Lower lobe of right lung (tissue), 2 donors: Measurements from ENCODE around the gene PNMA1. TPM values are rescaled to one million over a fixed set of nuclear protein-coding genes. Genes with fewer than 3 reads are reported as not detected.

Source experiments
- ATAC-seq, 2 donors: fragments of 200-7000 bp; cut with Tn5 transposase; one replicate each; pipeline ENCODE4 v1.9.1; 2020 to 2022; ENCODE audit warnings: mild to moderate bottlenecking in 2 of 2, moderate library complexity in 2 of 2
- DNase-seq: peaks from one replicate; pipeline ENCODE4 v3.0.0-alpha.2; 2020
- H3K27ac ChIP-seq: fragments of 200-600 bp; one replicate; pipeline ENCODE4 v1.8.0; 2022
- H3K27me3 ChIP-seq: fragments of 200-600 bp; one replicate; pipeline ENCODE4 v1.8.0; 2022; ENCODE audit warnings: low read depth
- H3K36me3 ChIP-seq: fragments of 200-600 bp; one replicate; pipeline ENCODE4 v1.8.0; 2022; ENCODE audit warnings: mild to moderate bottlenecking
- H3K4me1 ChIP-seq: fragments of 200-600 bp; one replicate; pipeline ENCODE4 v1.8.0; 2022
- H3K4me3 ChIP-seq: fragments of 200-600 bp; one replicate; pipeline ENCODE4 v1.8.0; 2022; ENCODE audit warnings: mild to moderate bottlenecking
- H3K9me3 ChIP-seq: fragments of 200-600 bp; one replicate; pipeline ENCODE4 v1.8.0; 2022
- intact Hi-C: fragments of 100-400 bp; cut with DNase I; formaldehyde crosslinking; loops from one replicate; pipeline ENCODE4 v1.11.0; 2022
- total RNA-seq: library from RNA; stranded (reverse); fragmentation: NEBNext Ultra II Directional; extraction: Animal tissue kit (Norgen Biotek cat#: 25700); gene quantifications from one replicate; pipeline ENCODE4 v1.2.1, GENCODE V29; 2021
- TF ChIP-seq, protein P1 (sequence below): fragments of 200-600 bp; IDR thresholded peaks from one replicate; pipeline ENCODE4 v1.8.0; 2022; ENCODE audit warnings: antibody characterized with exemption, mild to moderate bottlenecking
- donor health status: DM: no; HTN: yes; CAD: no; lungs with severe emphysema.

Gene PNMA1
- total RNA-seq, 1 donor from 2014 or later = 24.4 TPM

DNA sequence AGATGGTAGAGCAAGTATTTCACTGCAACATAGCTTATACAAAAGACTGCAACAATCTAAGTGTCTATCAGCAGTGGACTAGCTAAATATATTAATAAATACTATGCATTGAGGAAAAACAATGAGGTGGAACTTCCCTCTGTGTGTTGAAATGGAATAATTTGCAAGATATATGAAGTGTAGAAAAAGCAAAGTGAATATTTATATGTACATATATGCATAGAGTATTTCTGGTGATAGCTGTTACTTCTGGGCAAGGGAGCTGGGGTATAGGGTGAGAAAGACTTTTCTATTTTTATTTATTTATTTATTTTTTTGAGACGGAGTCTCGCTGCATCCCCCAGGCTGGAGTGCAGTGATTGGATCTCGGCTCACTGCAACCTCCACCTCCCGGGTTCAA lies 35.5 kb downstream of the PNMA1 start:
- no peak overlapping the region for H3K27ac ChIP-seq
- no peaks in the 10 kb centered on the region for H3K36me3 ChIP-seq
- TF ChIP-seq, protein P1, sequence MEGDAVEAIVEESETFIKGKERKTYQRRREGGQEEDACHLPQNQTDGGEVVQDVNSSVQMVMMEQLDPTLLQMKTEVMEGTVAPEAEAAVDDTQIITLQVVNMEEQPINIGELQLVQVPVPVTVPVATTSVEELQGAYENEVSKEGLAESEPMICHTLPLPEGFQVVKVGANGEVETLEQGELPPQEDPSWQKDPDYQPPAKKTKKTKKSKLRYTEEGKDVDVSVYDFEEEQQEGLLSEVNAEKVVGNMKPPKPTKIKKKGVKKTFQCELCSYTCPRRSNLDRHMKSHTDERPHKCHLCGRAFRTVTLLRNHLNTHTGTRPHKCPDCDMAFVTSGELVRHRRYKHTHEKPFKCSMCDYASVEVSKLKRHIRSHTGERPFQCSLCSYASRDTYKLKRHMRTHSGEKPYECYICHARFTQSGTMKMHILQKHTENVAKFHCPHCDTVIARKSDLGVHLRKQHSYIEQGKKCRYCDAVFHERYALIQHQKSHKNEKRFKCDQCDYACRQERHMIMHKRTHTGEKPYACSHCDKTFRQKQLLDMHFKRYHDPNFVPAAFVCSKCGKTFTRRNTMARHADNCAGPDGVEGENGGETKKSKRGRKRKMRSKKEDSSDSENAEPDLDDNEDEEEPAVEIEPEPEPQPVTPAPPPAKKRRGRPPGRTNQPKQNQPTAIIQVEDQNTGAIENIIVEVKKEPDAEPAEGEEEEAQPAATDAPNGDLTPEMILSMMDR = no peak
- no peaks in the 10 kb centered on the region for H3K27me3 ChIP-seq
- no peaks in the 10 kb centered on the region for H3K4me1 ChIP-seq
- H3K4me3 ChIP-seq = no peak overlapping the region
- intact Hi-C loops = no loop called here
- no peaks in the 10 kb centered on the region for H3K9me3 ChIP-seq
- no peak for DNase-seq
- no peak for ATAC-seq

DNA sequence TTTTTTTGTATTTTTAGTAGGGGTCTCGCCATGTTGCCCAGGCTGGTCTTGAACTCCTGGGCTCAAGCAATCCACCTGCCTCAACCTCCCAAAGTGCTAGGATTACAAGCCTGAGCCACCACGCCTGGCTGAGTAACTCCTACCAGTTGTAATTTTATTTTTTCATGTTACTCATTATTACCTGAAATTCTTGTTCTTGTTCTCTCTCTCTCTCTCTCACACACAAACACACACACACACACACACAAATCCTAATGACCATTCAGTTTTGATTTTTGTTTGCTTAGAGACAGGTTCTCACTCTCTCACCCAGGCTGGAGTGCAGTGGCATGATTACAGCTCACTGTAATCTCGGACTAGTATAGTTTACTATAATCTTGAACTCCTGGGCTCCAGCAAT lies 39.2 kb downstream of the PNMA1 start:
- H3K9me3 ChIP-seq = no peaks in the 10 kb centered on the region
- no peak overlapping the region for H3K27ac ChIP-seq
- H3K4me1 ChIP-seq = no peaks in the 10 kb centered on the region
- DNase-seq (no peak), ATAC-seq (no peak)
- intact Hi-C loops = no loop called here
- no peaks in the 10 kb centered on the region for H3K27me3 ChIP-seq
- peaks cover 16% of the 10 kb centered on the region for H3K36me3 ChIP-seq
- TF ChIP-seq, protein P1 = no peak
- no peak overlapping the region for H3K4me3 ChIP-seq

DNA sequence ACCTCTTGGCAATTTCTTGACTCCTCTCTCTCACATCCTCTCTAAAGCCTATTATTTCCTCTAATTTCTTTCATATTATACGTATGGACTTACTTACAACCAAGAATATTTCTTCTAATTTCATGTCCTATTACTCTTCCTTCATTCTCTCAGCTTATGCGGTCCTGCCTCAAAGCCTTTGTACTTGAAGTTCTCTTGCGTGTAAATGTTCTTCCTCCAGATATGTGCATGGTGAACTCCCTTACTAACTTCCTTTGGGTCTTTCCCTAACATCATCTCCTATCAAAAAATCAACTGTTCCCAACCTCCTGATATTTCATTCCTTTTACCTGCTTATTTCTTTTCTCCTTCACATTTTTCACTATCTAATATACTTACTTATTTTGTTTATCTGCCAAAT lies 46.3 kb downstream of the PNMA1 start:
- ATAC-seq (no peak), DNase-seq (no peak)
- Histone ChIP-seq H3K4me3 (no peak overlapping the region), H3K9me3 (no peaks in the 10 kb centered on the region), H3K27me3 (no peaks in the 10 kb centered on the region), H3K4me1 (no peaks in the 10 kb centered on the region), H3K27ac (no peak overlapping the region), H3K36me3 (peaks cover 8% of the 10 kb centered on the region)
- intact Hi-C loops = no loop called here
- TF ChIP-seq, protein P1 = no peak

DNA sequence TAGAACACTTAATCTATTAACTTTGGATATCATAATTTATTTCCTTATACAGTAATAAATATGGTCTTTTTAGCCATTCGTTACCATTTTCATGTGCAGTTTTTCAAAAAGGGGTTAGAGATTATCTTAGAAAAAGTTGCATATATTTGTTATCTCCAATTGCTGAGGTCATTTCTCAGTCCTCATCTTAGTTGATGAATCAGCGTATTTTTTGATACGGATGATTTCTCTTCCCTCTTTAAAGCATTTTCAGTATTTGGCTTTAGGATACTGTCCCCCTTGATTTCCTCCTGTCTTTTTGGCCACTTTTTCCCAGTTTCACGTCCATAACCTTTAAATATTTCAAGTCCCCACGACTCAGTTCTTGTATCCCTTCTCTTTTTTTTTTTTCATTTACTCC lies 47.6 kb downstream of the PNMA1 start:
- Histone ChIP-seq H3K9me3 (no peaks in the 10 kb centered on the region), H3K27ac (no peak overlapping the region), H3K27me3 (no peaks in the 10 kb centered on the region), H3K4me1 (no peaks in the 10 kb centered on the region), H3K4me3 (no peak overlapping the region), H3K36me3 (peaks cover 1% of the 10 kb centered on the region)
- no peak for ATAC-seq
- no peak for DNase-seq
- TF ChIP-seq, protein P1 = no peak
- intact Hi-C loops = no loop called here

DNA sequence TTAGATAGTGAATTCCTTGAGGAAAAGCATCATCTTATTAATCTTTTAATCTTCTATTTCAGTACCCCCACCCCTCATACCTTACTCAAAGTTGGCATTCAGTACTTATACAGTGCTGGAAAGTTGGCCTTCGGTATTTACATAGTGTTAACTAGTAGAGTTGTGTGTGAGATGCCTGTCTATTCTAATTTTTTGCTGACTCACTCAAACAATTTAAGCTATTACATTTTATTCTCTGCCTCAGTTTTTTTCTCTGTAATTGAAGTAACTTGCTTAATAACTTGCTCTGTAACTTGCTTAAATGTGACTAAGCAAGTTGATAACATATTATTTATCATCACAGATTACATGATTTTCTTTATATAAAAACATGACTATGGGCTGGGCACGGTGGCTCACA lies 49.1 kb downstream of the PNMA1 start:
- DNase-seq = no peak
- no peak for ATAC-seq
- H3K9me3 ChIP-seq = no peaks in the 10 kb centered on the region
- TF ChIP-seq, protein P1 = no peak
- intact Hi-C loops = no loop called here
- no peak overlapping the region for H3K4me3 ChIP-seq
- H3K27me3 ChIP-seq = no peaks in the 10 kb centered on the region
- H3K36me3 ChIP-seq = peaks cover 8% of the 10 kb centered on the region
- no peak overlapping the region for H3K27ac ChIP-seq
- no peaks in the 10 kb centered on the region for H3K4me1 ChIP-seq
